Neural cell (in vitro differentiated cells): Measurements from ENCODE around the gene FBXO8. TPM values are rescaled to one million over a fixed set of nuclear protein-coding genes. Genes with fewer than 3 reads are reported as not detected.

Experiments used
- H2AFZ ChIP-seq: fragments of 200-600, 300-800 bp; sonication (generic), shearing (Covaris generic); 2 replicates; pipeline ENCODE4 v1.6.0; 2014; ENCODE audit warnings: low read depth, mild to moderate bottlenecking, antibody characterized with exemption, low read length, moderate library complexity
- H3F3A ChIP-seq: fragments of 200-600 bp; shearing (Covaris generic); 2 replicates; pipeline ENCODE4 v1.6.1; 2016; ENCODE audit warnings: mild to moderate bottlenecking, moderate library complexity, mixed read lengths, antibody characterized with exemption, low read length; ENCODE audit not compliant: insufficient read depth, poor library complexity, severe bottlenecking
- H3K27ac ChIP-seq: fragments of 200-600, 300-800 bp; sonication (generic), shearing (Covaris generic); 2 replicates; pipeline ENCODE4 v1.5.1; 2014; ENCODE audit warnings: mild to moderate bottlenecking, low read length, moderate library complexity
- H3K27me3 ChIP-seq: fragments of 300-800, 200-600 bp; sonication (generic), shearing (Covaris generic); 2 replicates; pipeline ENCODE4 v1.6.0; 2014; ENCODE audit warnings: mild to moderate bottlenecking, low read depth, low read length, moderate library complexity; ENCODE audit not compliant: insufficient read depth
- H3K36me3 ChIP-seq: fragments of 300-800, 200-600 bp; sonication (generic), shearing (Covaris generic); 2 replicates; pipeline ENCODE4 v1.5.1; 2014; ENCODE audit warnings: mild to moderate bottlenecking, antibody characterized with exemption, low read length, moderate library complexity; ENCODE audit not compliant: insufficient read depth
- H3K4me2 ChIP-seq: fragments of 300-800, 200-600 bp; sonication (generic), shearing (Covaris generic); 2 replicates; pipeline ENCODE4 v1.6.0; 2014; ENCODE audit warnings: mild to moderate bottlenecking, low read length
- H3K4me3 ChIP-seq: fragments of 300-800, 200-600 bp; sonication (generic), shearing (Covaris generic); 2 replicates; pipeline ENCODE4 v1.5.1; 2014; ENCODE audit warnings: mild to moderate bottlenecking, low read length, moderate library complexity
- H3K79me2 ChIP-seq: fragments of 200-600 bp; shearing (Covaris generic); replicated peaks from 2 replicates; pipeline ENCODE4 v1.6.0; 2014; ENCODE audit warnings: mild to moderate bottlenecking, low read length, moderate library complexity; ENCODE audit not compliant: insufficient read depth
- H3K9ac ChIP-seq: fragments of 300-800, 200-600 bp; sonication (generic), shearing (Covaris generic); 2 replicates; pipeline ENCODE4 v1.6.1; 2016; ENCODE audit warnings: mild to moderate bottlenecking, low read length, mixed read lengths
- H3K9me2 ChIP-seq: fragments of 200-600 bp; shearing (Covaris generic); 2 replicates; pipeline ENCODE4 v1.6.1; 2016; ENCODE audit warnings: mild to moderate bottlenecking, low read length, mixed read lengths; ENCODE audit not compliant: insufficient read depth
- H3K9me3 ChIP-seq: fragments of 200-600, 300-800 bp; sonication (generic), shearing (Covaris generic); 2 replicates; pipeline ENCODE4 v1.6.1; 2016; ENCODE audit warnings: mild to moderate bottlenecking, mixed run types, low read length, moderate library complexity, mixed read lengths
- H4K20me1 ChIP-seq: fragments of 200-600 bp; shearing (Covaris generic); 2 replicates; pipeline ENCODE4 v1.6.1; 2016; ENCODE audit warnings: mild to moderate bottlenecking, mixed run types; ENCODE audit not compliant: insufficient read depth
- CTCF ChIP-seq: fragments of 450-650 bp; IDR thresholded peaks from 2 replicates; pipeline ENCODE4 v1.5.1; 2014; ENCODE audit warnings: antibody characterized with exemption, mild to moderate bottlenecking, moderate library complexity; ENCODE audit not compliant: poor library complexity, severe bottlenecking
- EP300 ChIP-seq: fragments of 450-650 bp; conservative IDR thresholded peaks from 2 replicates; pipeline ENCODE4 v1.6.1; 2014; ENCODE audit warnings: antibody characterized with exemption, mild to moderate bottlenecking, moderate library complexity; ENCODE audit not compliant: poor library complexity, severe bottlenecking
- EZH2 ChIP-seq: fragments of 200-600, 300-800 bp; shearing (Covaris generic), sonication (generic); IDR thresholded peaks from 2 replicates; pipeline ENCODE4 v1.6.1; 2014; ENCODE audit warnings: antibody characterized with exemption, low read length, borderline replicate concordance, mild to moderate bottlenecking; ENCODE audit not compliant: insufficient read depth, poor library complexity, severe bottlenecking
- MXI1 ChIP-seq: fragments of 450-650 bp; conservative IDR thresholded peaks from 2 replicates; pipeline ENCODE4 v1.6.1; 2014; ENCODE audit warnings: antibody characterized with exemption, mild to moderate bottlenecking; ENCODE audit not compliant: poor library complexity, severe bottlenecking
- POLR2AphosphoS5 ChIP-seq: IDR thresholded peaks from 2 replicates; pipeline ENCODE4 v1.6.1; 2012
- RAD21 ChIP-seq: fragments of 450-650 bp; conservative IDR thresholded peaks from 2 replicates; pipeline ENCODE4 v1.6.1; 2014; ENCODE audit warnings: antibody characterized with exemption, mild to moderate bottlenecking, moderate library complexity
- REST ChIP-seq: IDR thresholded peaks from 2 replicates; pipeline ENCODE4 v1.6.1; 2012; ENCODE audit warnings: borderline replicate concordance
- SMC3 ChIP-seq: fragments of 450-650 bp; conservative IDR thresholded peaks from 2 replicates; pipeline ENCODE4 v1.6.1; 2014; ENCODE audit warnings: antibody characterized with exemption, mild to moderate bottlenecking, moderate library complexity; ENCODE audit not compliant: poor library complexity
- TAF1 ChIP-seq: IDR thresholded peaks from 2 replicates; pipeline ENCODE4 v1.6.1; 2012; ENCODE audit warnings: low read depth
- polyA plus RNA-seq: library from polyadenylated mRNA; depleted of rRNA; stranded (reverse); fragments of >200 nt; gene quantifications from 2 replicates; pipeline ENCODE4 v1.2.3, GENCODE V29; 2014

FBXO8 gene
- polyA plus RNA-seq, 1 donor from 2014 or later = 29.3 TPM

DNA sequence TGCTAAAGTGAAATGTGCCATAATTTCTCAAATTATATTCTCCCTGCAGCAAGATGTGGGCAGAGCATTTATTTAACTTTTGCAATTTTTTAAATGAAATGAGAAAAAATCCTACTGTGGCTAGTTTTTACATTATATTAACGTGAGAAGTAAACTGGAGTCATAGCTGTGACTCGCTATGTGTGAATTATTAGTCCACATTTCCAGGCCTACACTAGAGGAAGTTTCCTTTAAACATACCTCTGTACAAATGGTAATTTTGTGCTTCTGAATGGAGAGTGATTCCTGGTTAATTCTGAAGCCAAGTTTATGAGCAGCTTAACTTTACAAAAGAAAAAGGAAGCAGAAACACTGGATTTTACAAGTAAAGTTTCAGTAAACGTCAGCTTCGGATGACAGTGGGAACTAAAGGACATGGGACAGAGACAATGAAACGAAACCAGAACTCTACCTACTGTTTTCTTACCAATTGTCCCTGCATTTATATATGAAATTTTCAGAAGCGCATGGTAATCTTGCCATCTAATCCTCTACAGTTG lies 72.4 kb downstream of the FBXO8 start:
- H3K36me3 ChIP-seq = no peaks in the 10 kb centered on the region
- no peaks in the 10 kb centered on the region for H3K79me2 ChIP-seq
- H3K9ac ChIP-seq = no peak overlapping the region
- no peak overlapping the region for H3K4me2 ChIP-seq
- H4K20me1 ChIP-seq = no peaks in the 10 kb centered on the region
- H3K27ac ChIP-seq = no peak overlapping the region
- TF ChIP-seq EZH2 (no peak), SMC3 (no peak), CTCF (no peak), REST (no peak), TAF1 (no peak), MXI1 (no peak), RAD21 (no peak), POLR2AphosphoS5 (no peak), EP300 (no peak)
- no peaks in the 10 kb centered on the region for H3K9me3 ChIP-seq
- peaks cover 78% of the 10 kb centered on the region for H3K27me3 ChIP-seq
- no peak overlapping the region for H2AFZ ChIP-seq
- no peaks in the 10 kb centered on the region for H3F3A ChIP-seq
- no peak overlapping the region for H3K4me3 ChIP-seq
- no peaks in the 10 kb centered on the region for H3K9me2 ChIP-seq

DNA sequence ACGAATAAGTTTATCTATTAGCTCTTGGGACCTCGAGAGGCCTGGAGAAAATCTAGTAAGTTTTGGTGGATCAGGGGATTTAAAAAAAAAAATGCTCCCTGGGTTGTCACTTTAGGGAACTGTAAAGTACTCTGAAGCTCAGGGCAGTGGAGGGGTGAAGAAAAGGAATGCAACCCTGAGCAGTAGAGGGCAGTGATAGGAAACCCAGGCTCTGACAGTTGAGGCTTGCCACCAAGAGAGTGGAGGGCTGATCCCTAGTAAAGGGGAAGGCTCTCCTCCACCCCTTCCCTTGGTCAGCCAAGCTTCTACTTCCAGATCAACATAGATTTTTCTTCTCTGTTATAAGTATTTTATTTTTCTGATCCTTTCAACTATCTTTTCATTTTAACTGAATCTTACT lies 73.1 kb downstream of the FBXO8 start:
- Histone ChIP-seq H2AFZ (no peak overlapping the region), H3K4me2 (no peak overlapping the region), H3K27ac (no peak overlapping the region), H3K9me2 (no peaks in the 10 kb centered on the region), H3K27me3 (peaks cover 72% of the 10 kb centered on the region), H3K36me3 (no peaks in the 10 kb centered on the region), H3K4me3 (no peak overlapping the region), H3K9ac (no peak overlapping the region), H3F3A (no peaks in the 10 kb centered on the region), H3K9me3 (no peaks in the 10 kb centered on the region), H3K79me2 (no peaks in the 10 kb centered on the region), H4K20me1 (no peaks in the 10 kb centered on the region)
- no peak for TF ChIP-seq POLR2AphosphoS5
- no peak for TF ChIP-seq EZH2
- no peak for TF ChIP-seq EP300
- TF ChIP-seq TAF1 = no peak
- TF ChIP-seq SMC3 = no peak
- TF ChIP-seq REST = no peak
- no peak for TF ChIP-seq RAD21
- no peak for TF ChIP-seq MXI1
- TF ChIP-seq CTCF = no peak
